Ureter (tissue), 1 donor: Measurements from ENCODE around the gene SHCBP1L. TPM values are rescaled to one million over a fixed set of nuclear protein-coding genes. Genes with fewer than 3 reads are reported as not detected.
"Not testable (repeated sequence)": the region's sequence is repeated elsewhere in the genome, so short reads cannot be mapped to it uniquely, and the experiment has no call there.

Experiments
- DNase-seq: peaks from one replicate; pipeline ENCODE4 v3.0.0-alpha.2; 2020; ENCODE audit warnings: low spot score
- total RNA-seq: library from RNA; stranded (reverse); gene quantifications from one replicate; pipeline ENCODE4 v1.2.4, GENCODE V29; 2023
- donor health status: DM: yes; HTN: yes; CAD: no.

Gene SHCBP1L
- total RNA-seq, 1 donor from 2014 or later: not detected

DNA sequence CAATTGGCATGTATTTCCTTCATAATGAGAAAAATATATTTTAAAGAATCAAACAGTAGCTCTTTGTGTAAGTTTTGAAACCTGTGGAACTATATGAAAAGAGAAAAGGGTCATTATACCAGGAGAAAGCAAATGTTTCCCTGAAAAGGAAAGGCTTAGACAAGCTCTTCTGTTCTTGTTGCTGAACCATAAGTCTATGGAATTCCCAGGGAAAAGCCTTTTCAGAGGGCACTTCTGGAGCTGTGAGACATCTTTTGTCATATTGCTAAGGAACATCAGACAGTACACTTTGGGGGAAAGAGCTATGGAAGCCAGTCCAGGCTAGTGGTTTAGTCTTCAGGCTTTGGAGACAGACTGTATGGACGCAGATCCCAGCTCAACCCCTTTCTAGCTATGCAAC is 12.1 kb upstream of the SHCBP1L start:
- no peak for DNase-seq

GRCh38 chr1:182962554-182963115 is 9.7 kb upstream of the SHCBP1L start:
- peak; percentile 83 for DNase-seq

GRCh38 chr1:182960046-182960445 is 7.1 kb upstream of the SHCBP1L start:
- no peak for DNase-seq

DNA sequence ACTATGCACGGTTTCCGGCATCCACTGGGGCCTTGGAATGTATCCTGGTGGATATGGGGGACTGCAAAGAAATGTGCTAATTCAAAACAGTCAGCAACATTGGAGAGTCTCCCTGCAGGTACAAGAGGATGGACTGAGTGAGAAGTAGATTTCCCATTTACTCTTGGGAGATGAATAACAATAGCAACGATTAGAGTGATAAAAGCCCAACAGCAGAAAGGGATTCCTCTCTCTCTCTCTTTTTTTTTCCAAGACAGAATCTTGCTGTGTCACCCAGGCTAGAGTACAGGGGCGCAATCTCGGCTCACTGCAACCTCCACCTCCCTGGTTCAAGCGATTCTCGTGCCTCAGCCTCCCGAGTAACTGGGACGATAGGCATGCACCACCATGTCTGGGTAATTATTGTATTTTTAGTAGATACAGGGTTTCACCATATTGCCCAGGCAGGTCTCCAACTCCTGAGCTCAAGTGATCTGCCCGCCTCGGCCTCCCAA is 5.0 kb upstream of the SHCBP1L start:
- DNase-seq: no peak

DNA sequence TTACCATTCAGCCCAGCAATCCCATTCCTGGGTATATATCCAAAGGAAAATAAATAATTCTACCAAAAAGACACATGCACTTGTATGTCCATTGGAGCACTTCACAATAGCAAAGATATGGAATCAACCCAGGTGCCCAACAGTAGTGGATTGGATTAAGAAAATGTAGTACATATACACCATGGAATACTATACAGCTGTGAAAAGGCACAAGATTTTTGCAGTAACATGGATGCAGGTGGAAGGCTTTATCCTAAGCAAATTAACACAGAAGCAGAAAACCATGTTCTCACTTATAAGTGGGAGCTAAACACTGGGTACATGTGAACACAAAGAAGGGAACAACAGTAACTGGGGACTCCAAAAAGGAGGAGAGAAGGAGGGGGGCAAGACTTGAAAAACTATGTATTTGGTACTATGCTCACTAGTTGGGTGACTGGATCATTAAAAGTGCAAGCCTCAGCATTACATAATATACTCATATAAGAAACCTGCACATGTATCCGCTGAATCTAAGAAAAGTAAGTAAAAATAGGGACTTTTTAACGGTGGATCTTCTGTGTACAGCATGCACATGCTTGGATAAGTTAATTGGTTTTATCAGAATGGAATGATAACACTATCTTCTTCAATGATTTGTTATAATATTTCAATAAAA is 3.9 kb upstream of the SHCBP1L start:
- no peak for DNase-seq

GRCh38 chr1:182955596-182956588 is 2.9 kb upstream of the SHCBP1L start:
- DNase-seq: no peak

DNA sequence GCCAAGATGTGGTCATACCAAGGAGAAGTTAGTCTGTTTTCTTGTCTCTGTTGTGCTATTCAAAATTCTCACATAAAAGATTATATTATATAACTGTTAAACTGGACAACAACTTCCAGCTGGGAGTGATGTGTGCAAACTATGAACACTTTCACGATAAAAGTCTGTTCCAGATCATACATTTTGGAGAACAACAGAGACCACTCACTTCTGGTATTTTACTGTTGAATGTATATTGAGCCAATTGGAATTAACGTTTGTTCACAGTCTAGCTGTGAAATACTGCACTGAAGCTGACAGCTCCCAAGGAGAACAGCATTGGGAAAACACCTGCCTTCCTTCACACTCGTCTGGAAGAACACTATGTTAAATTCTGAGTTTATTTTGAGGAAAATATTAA is 860 bp upstream of the SHCBP1L start:
- DNase-seq: no peak

- DNase-seq: not testable (repeated sequence)
Measured at GRCh38 chr1:182943336-182943735, 9.6 kb downstream of the SHCBP1L start.

DNA sequence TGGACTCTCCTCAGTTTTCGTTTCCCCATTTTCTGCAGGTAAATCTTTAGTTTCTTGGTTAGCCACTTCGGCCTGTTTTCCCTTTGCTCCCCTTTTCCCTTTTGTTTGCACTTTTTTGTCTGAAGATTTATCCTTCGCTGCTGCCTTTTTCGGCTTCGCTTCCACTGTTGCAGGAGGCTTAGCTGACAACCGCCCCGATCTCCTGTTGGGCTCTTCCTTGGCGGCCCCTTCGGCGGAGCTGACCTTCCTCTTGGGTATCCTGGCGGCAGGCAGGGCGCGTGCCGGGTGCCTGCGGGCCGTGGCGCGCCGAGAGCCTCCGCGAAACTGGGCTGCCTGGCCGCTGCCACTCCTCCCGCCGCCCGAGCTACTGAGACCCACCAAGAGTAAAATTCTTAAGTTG is 10.8 kb downstream of the SHCBP1L start:
- not testable (repeated sequence) for DNase-seq

DNA sequence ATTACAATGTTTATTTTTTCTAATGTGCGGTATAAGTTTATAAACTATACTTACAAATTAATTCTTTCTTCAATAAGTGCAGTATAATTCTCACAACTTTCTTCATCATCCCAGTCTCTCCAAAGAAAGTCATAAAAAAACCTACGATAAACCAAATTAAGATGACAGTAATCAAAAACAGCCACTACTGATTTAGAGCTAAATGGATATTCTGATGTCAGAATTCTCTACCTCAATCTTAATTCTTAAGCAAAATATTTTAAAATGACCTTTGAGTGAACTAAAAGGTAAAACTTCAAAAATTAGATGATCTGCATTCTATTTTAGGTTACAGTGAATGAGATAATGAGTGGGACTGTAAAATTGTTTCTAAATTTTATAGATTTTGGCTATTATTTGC is 13.6 kb downstream of the SHCBP1L start:
- no peak for DNase-seq

- no peak for DNase-seq
Measured at GRCh38 chr1:182935716-182936115, 17.2 kb downstream of the SHCBP1L start.

DNA sequence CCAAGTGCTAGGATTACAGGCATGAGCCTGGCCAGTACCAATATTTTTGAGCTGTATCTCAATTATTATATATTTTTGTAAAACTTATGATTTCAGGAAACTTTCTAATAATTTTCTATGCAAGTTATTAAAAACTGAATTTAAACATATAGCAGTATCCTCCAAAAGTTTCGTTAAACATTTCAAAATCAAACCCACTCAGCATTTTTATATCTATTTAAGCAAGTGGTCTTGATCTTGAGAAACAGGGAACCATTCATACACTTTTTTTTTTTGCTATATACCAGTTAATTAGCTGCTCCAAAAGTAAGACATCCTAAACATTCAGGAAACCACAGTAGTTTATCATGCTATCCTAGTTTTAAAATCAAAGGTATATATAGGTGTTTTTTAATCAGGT is 22.0 kb downstream of the SHCBP1L start:
- DNase-seq: no peak

DNA sequence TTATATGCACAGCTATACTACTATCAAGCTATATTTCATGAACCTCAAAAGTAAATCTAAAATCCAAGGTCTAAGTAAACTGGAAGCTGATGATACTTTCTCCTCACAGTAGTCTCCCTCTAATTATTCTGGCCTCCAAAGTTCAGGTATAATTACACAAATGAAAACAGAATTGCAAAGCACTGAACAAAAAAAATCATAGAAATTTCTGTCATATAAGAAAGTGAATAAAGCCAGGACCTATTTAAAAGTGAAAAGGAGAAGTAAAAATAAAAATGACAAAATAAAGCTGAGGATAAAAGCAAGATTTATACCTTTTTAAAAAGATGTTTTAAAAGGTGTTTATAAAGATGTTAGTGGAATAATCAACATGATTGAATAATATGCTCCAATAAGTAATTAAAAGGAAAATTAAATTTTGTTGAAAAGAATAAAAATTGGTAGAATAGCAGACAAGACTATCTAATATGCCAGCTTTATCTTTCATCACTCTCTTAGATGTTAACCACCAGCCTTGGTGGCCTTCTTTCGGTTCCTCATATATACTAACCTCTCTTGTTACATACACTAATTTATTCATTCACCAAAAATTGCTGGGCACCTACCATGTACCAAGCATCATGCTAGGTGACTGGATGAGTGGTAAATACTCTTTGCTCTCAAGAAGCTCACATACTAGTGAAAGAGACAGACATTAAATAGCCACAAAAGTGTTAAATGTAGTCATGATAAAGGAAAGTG is 25.1 kb downstream of the SHCBP1L start:
- no peak for DNase-seq

DNA sequence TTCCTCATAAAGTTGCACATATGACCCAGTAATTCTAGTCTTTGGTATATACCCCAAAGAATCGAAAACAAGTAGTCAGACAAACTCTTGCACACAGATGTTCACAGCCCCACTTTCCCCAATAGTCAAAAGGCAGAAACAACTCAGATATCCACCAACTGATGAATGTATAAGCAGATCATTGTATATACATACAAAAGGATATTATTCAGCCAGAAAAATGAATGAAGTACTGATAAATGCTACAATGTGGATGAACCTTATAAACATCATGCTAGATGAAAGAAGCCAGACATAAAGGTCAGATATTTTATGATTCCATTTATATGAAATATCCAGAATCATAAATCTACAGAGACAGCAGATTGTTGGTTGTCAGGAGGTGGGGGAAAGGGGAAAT is 27.3 kb downstream of the SHCBP1L start:
- no peak for DNase-seq

DNA sequence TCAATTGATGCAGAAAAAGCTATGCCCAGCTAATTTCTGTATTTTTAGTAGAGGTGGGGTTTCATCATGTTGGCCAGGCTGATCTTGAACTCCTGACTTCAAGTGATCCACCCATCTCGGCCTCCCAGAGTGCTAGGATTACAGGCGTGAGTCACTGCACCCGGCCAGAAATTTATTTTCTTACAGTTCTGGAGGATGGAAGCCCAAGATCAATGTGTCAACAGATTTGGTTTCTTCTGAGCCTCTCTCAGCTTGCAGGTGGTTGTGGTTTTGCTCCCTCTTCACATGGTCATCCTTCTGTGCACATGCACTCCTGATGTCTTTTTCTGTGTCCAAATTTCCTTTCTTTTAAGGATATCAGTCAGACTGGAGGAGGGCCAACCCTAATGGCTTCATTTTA is 35.6 kb downstream of the SHCBP1L start:
- DNase-seq: no peak

DNA sequence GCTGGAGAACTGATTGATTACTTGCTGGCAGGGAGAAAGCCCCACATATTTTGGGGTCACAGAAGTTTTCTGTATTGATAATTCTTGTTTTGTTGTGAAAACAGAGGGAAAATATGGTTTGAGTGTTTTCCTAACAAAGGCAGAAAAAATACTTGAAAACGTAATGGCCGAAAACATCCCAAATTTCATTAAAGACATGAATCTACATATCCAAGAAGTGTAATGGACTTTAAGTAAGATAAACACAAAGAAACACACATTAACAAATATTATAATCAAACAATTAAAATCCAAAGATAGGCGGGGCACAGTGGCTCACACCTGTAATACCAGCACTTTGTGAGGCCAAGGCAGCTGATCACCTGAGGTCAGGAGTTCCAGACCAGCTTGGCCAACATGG is 39.6 kb downstream of the SHCBP1L start:
- no peak for DNase-seq

GRCh38 chr1:182910143-182910542 is 42.8 kb downstream of the SHCBP1L start:
- no peak for DNase-seq

GRCh38 chr1:182909578-182909977 is 43.4 kb downstream of the SHCBP1L start:
- DNase-seq: no peak

DNA sequence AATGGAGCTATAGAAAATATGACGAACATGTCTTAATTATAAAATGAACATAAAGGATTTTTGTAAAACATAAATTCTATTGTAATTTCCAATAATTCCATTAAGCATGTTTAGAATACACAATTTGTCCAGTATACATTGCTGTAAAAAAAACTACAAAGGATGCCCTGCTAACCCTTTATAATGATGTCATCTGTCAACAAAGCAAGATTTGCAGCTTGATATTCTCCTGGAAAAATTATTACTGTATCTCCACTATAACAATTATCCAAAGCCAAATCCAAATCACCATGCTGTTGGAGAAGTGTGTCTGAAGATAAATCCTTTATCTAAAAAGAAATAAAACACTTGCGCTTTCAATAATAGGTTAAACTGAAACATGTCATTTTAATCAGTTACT is 47.6 kb downstream of the SHCBP1L start:
- DNase-seq: no peak

- DNase-seq: not testable (repeated sequence)
Measured at GRCh38 chr1:182901946-182902345, 51.0 kb downstream of the SHCBP1L start.

DNA sequence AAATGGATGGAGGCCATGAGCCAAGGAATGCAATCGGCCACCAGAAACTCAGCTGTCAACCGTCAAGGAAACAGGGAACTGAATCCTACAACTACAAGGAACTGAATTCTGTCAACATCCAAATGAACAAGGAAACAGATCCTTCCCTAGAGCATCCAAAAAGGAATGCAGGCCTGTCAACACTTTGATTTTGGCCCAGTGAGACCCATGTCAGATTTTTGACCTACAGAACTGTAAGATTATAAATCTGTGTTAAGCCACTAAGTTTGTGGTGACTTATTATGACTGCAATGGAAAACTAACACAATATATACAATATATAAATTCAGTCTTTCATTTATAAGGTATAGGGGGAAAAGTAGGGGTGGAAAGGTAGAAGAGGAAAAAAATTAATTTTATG is 55.3 kb downstream of the SHCBP1L start:
- no peak for DNase-seq
